Bronchial epithelial cell (primary cell): ENCODE results near the gene FRMD4A. TPM values are rescaled to one million over a fixed set of nuclear protein-coding genes. Genes with fewer than 3 reads are reported as not detected.

ENCODE experiments used
- DNase-seq: peaks from one replicate; pipeline ENCODE4 v3.0.0-alpha.2; 2010; ENCODE audit warnings: low read depth
- FAIRE-seq: peaks from 2 replicates; lab custom pipeline; 2011; peaks lifted over from hg19 to GRCh38; lab: Jason Lieb, UNC
- H3K27me3 ChIP-seq: 2 replicates; pipeline ENCODE4 v1.5.1; 2011; ENCODE audit warnings: low read length; ENCODE audit not compliant: control insufficient read depth, insufficient read depth
- H3K36me3 ChIP-seq: 2 replicates; pipeline ENCODE4 v1.5.1; 2011; ENCODE audit warnings: low read length; ENCODE audit not compliant: control insufficient read depth, insufficient read depth
- H3K4me3 ChIP-seq: 2 replicates; pipeline ENCODE4 v1.5.1; 2011; ENCODE audit warnings: mild to moderate bottlenecking, low read depth, low read length, control low read depth
- CTCF ChIP-seq: IDR thresholded peaks from 2 replicates; pipeline ENCODE4 v1.5.1; 2011; ENCODE audit warnings: mild to moderate bottlenecking, moderate library complexity, low read length, control low read depth, inconsistent platforms; ENCODE audit not compliant: insufficient read depth, severe bottlenecking
- total RNA-seq: library from RNA; depleted of rRNA; stranded (reverse); fragments of >200 nt; gene quantifications from 2 replicates; pipeline ENCODE4 v1.2.1, GENCODE V29; 2014

FRMD4A gene
- total RNA-seq, 1 donor from 2014 or later, result 3.2 TPM

GRCh38 chr10:13883636-13884444, 446.9 kb downstream of the FRMD4A start:
- TF ChIP-seq CTCF, result no peak
- H3K4me3 ChIP-seq, result no peak overlapping the region
- no peak for DNase-seq
- no peaks in the 10 kb centered on the region for H3K27me3 ChIP-seq
- no peak for FAIRE-seq
- H3K36me3 ChIP-seq, result no peaks in the 10 kb centered on the region

- no peak overlapping the region for H3K4me3 ChIP-seq
Observed at GRCh38 chr10:13882119-13882711, 448.5 kb downstream of the FRMD4A start.

GRCh38 chr10:13880760-13881159, 450.0 kb downstream of the FRMD4A start:
- no peak for TF ChIP-seq CTCF
- DNase-seq (no peak), FAIRE-seq (no peak)
- Histone ChIP-seq H3K27me3 (no peaks in the 10 kb centered on the region), H3K4me3 (no peak overlapping the region), H3K36me3 (no peaks in the 10 kb centered on the region)

More at GRCh38 chr10:13882119-13882711, 448.5 kb downstream of the FRMD4A start:
- DNase-seq, result peak; percentile 93
- no peak for TF ChIP-seq CTCF
- no peak for FAIRE-seq
- no peaks in the 10 kb centered on the region for H3K27me3 ChIP-seq
- no peaks in the 10 kb centered on the region for H3K36me3 ChIP-seq

- no peaks in the 10 kb centered on the region for H3K36me3 ChIP-seq
- H3K4me3 ChIP-seq, result no peak overlapping the region
- FAIRE-seq, result no peak
- TF ChIP-seq CTCF, result no peak
- no peaks in the 10 kb centered on the region for H3K27me3 ChIP-seq
- no peak for DNase-seq
Observed at GRCh38 chr10:13877154-13877909, 453.4 kb downstream of the FRMD4A start.

- no peak for TF ChIP-seq CTCF
- no peak overlapping the region for H3K4me3 ChIP-seq
- H3K27me3 ChIP-seq, result no peaks in the 10 kb centered on the region
- DNase-seq (no peak), FAIRE-seq (no peak)
- H3K36me3 ChIP-seq, result no peaks in the 10 kb centered on the region
Observed at GRCh38 chr10:13873196-13873595, 457.5 kb downstream of the FRMD4A start.
